Ovary (tissue), 3 donors: ENCODE results near the gene TNFSF9.

Experiments
- CTCF ChIP-seq, 3 donors: fragments of 450-650 bp in 2 of 3; fragments of 200-600 bp in 1 of 3; IDR thresholded peaks; one replicate each; pipeline versions ENCODE4 v1.5.1 to v1.8.0; 2016 to 2022; ENCODE audit warnings: antibody characterized with exemption in 3 of 3, mild to moderate bottlenecking in 1 of 3
- POLR2A ChIP-seq: fragments of 450-650 bp; IDR thresholded peaks from one replicate; pipeline ENCODE4 v1.6.1; 2017; ENCODE audit warnings: antibody characterized with exemption, mild to moderate bottlenecking, moderate library complexity
- donor health status: DM: no; HTN: no; CAD: no.

DNA sequence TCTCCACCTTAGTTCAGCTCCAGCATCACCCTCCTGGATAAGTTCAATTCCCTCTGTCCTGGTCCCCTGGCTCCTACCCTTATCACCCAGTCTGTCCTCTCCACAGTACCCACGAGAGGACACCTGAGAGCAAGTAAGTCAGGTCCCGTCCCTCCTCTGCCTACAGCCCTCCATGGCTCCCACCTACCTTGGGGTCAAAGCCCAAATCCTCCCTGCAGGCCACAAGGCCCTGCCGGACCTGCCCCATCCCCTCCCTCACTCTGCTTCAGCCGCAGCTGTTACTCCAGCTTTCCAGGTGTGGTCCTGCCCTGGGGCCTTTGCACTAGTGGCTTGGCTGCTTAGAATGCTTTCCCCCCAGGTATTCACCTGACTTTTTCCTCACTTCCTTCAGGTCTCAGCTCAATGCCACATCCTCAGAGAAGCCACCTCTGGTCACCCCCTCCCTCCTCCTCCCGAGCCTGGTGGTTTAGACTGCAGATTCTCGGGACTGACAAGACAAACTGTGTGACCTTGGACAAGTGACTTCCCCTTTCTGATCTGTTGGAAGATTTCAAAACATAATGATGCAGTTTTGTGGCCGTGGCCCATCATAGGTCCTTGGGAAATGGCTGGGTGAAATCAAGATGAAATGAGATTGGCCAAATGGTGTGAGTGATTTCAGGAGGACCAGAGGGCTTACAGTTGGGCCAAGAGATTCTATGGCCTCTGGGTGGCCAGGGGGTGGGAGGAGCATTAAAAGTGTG, 32.4 kb upstream of the TNFSF9 start:
- TF ChIP-seq CTCF (IDR thresholded peaks at IDR 0.05) (no peak), POLR2A (no peak)
